GM21526 (cell line): ENCODE measurements around the gene POLR2B.
"Not testable (repeated sequence)": the region's sequence is repeated elsewhere in the genome, so short reads cannot be mapped to it uniquely, and the experiment has no call there.

ENCODE experiments used
- ATAC-seq: cut with Tn5 transposase; IDR thresholded peaks from one replicate; pipeline ENCODE4 v1.9.1; 2021; ENCODE audit warnings: moderate library complexity; ENCODE audit not compliant: unreplicated experiment, low FRiP score

The POLR2B gene

DNA sequence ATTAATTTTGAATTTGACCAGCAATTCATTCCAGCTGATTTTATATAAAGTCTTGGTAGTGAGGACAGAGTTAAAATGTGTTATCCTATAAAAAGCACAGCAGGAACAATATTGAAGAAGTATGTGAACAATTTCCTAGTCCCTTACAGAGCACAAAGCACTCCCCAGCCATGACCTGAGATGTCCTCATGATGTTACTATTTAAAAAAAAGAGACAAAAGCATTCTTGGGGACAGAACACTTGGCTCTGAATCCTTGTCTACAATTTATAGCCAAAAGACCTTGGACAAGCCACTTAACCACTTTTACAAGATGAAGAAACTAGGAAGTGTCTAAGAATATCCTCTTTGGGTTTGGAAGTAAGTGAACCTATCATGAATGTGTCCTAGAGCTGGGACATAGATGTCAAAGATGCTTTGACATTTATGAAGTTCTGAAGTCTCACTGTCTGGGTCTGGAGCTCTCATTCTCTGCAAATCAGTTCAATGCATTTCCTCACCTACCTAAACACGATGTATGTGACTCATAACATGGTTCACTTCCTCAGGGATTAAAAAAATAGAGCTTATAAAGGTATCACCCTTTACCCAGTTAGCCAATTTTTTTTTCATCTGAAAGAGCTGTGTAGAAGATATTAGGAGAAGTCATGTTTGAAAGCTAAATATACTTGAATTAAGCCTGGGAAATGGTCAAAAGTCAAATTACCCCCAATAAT lies 70.1 kb downstream of the POLR2B start:
- ATAC-seq, result no peak

DNA sequence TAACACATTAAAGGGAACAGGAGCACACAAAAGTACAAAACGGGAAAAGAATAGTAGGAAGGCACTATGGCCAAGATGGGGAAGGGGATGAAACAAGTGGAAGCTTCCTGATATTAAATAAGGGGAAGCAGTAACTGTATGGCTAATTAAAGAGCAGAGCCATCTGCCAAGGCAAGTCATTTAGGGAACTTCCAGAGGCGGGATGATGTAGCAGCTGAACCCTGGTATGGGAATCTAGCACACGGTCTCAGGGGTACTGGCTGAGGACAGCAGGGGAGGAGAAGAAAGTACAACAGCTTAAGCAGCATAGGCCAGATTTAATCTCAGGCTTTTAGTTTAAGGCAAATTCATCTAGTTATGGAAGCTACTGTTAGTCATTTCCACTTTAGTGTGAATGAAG lies 72.4 kb downstream of the POLR2B start:
- no peak for ATAC-seq

DNA sequence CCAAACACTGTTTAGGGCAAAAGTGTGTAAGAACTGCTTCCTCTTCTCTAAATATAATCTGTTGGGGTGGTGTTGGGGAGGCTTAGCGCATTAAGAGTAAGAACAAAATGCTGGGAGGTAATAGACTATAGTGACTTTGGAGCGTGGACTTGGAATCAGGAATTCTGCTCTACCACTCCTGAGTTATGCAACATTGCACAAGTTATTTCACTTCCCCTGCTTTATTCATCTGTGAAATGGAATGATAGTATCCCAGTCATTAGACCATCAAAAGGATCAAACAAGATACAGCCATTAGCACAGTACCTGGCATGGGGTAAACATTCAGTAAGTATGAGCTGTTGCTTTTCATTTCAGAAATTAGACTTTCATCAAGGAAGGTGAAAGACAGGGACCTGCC lies 72.8 kb downstream of the POLR2B start:
- ATAC-seq, result no peak

DNA sequence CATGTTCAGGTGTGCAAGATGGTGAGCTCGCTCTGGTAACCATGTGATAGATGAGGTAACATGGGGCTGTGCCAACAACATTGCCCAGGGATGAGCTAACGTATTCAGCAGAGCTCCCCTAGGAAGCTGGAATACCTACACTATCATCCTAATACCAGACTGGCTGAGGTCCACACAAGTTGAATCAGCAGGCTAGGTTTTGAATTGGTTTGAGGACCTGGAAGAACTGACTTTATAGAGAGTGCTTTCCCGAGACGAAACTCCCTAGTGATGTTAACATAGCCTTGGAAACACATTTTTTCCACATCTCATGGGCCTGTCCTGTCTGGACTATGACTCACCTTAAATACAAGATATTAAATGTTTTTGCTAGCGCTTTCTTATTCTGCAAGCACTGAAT lies 74.8 kb downstream of the POLR2B start:
- ATAC-seq, result no peak

DNA sequence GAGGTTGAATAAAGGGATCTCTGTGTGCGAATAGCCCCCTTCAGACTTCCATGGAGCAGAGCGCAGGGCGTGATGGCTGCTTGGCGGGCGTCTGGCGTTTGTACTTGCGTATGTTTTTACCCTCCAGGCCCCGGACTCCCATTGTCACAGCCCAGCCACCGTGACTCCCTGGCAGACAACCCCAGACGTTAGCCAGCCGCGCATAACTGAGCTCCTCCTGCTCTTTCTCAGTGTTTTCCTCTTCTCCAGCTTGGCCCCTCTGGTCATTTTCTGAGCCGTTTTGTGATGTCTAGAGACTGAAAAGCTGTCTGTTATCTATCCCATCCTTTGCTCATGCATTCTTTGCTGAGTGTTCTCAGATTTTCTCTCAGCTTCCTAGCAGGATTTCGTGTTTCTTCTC lies 77.2 kb downstream of the POLR2B start:
- ATAC-seq, result no peak

DNA sequence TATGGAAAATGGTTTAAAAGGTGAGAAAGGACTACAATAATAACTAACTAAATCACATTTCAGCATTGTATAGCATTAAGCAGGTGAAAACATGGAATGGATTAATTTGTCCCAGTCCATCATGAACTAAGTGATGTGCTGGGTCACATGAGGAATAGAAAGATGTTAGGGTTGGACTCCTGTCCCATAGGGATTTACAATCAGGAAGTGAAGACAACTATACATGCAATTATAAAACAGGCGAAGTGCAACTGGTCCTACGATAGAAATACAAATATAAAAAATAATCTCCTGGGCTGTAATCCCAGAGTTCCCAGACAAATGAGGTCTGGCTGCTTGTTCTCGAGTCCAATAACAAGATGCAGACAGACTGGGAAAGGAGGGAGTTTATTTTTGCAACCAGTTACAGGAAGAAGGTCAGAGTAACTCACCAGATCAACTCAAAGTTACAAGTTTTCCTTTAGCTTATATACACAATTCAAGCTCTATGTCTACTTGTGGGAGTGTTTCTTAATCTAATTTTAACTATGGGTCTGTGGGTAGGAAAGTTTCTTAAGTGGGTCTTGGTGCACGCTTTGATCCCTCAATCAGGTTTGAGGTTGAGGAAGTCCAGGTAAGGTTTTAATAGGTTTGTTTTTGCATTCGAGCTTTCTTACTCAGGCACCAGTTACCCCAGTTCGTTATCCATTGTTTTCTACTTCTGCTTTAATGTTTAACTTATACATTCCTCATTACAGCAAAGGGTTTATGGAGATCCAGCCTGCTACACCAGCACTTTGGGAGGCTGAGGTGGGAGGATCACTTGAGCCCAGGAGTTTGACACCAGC lies 81.4 kb downstream of the POLR2B start:
- no peak for ATAC-seq

DNA sequence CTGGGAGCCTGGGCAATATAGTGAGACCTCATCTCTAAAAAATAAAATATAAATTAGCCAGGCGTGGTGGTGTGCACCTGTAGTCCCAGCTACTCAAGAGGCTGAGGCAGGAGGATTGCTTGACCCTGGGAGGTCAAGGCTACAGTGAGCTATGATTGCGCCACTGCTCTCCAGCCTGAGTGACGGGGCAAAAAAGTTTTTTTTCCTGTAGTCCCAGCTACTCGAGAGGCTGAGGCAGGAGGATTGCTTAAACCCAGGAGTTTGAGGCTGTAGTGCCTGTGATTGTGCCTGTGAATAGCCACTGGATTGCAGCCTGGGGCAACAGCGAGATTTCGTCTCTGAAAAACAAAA lies 82.0 kb downstream of the POLR2B start:
- not testable (repeated sequence) for ATAC-seq

DNA sequence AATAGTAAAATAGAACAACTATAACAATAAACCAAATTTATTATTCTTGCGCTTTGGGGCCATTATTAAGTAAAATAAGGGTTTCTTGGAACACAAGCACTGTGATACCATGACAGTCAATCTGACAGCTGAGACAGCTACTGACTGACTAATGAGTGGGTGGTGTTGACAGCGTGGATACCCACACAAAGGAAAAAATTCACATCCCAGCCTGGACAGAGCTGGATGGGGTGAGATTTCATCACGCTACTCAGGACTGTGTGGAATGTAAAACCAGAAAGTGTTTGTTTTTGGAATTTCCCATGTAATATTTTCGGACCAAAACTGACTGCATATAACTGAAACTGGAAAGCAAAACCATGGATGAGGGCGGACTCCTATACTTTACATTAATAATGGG lies 82.7 kb downstream of the POLR2B start:
- ATAC-seq, result no peak

DNA sequence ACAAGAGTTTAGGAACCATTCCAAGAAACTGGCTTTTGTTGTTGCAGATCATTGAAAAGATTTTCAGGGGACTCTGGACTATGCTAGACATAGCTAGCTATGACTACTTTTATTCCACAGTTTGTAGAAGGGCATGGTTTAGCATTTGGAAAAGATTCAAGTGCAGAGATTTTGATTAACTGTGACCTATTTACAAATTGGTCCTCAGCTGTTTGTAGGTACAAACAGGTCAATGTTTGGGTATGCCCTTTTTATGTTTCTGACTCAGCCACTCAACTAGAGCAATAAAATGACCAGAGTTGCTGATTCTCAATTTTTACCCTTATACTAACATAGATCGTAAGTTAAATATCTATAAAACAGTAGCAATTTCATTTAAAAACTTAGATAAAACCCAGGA lies 84.8 kb downstream of the POLR2B start:
- ATAC-seq, result no peak

DNA sequence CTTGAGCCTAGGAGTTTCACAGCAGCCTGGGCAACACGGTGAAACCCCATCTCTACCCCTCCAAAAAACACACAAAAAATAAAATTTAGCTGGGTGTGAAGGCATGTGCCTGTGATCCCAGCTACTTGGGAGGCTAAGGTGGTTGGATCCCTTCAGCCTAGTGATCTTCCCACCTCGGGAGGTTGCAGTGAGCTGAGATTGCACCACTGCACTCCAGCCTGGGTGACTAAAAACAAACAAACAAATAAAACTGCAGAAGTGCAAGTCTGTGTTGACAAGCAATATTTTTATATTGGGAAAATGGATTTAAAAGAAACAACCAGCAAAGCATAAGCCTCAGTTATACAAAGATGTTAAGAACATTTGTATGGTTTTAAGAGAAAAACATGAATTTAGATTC lies 85.4 kb downstream of the POLR2B start:
- no peak for ATAC-seq

DNA sequence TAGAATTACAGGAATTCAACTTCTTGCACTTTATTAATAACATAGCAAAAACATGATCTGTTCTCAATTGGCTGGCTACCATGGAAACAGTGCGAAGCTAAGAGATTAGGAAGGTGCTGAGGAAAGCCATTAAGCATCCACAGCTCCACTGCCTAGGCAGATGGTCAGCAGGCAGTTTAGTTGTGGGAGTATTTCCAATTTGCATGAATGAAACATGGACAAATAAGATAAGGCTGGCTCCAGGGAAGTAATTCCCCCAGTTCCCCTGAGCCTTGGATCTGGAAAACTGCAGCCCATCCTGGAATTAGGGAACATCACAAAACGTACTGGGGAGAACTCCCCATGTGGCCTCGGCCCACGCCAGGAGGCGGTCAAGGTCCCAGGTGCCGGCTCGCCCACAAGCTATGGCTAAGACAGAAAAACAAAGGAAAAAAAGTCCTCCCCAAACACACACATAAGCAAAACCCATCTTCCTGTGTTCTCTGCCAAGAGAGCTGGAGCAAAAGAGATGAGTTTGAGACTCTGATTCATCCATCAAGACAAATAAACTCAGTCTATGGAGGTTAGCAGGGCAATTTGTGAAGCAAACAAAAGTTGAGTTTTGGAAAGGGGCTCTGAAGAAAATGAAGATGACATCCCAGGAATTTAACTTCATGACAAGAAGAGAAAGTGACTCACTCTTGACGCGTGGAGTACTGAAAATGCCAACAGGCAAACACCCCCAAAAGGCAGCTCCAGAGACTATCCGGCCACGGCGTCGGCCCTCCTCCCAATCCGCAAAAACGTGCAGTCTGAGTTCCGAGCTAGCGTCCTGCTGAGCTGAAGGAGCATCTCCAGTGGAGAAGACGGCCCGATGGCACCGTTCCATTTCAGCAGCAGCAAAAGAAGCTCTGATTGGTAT lies 86.4 kb downstream of the POLR2B start:
- no peak for ATAC-seq

DNA sequence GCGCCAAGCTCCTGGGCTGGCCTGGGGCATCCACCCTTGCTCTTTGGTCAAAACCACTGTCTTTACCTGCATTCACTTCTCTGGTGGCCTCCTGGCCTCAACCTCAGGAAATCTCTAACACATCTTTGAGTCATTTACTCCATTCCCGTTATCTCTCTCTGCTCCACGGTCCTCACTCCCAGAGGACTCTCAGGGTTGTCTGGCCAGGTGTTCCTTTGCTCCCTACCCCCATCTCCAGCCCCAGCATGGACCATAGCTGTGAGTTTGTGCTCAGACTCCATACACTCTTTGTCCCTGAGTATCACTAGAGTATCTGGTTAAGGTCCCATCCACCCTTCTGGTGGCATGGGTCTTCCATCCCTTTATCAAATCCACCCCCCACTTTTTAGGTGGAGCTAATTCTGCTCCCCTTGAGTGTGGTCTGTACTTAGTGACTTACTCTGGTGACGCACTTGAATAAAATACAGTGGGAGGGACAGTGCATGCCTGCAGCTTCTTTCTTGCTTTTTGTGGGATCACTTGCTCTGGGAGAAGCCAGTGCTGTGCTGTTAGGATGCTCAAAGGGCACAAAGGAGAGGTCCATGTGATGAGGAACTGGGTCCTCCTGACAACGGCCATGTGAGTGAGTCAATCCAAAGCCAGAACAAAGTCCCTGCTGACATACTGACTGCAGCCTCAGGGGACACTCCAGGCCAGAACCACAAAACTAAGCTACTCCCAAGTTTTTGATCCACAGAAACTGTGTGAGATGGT lies 87.2 kb downstream of the POLR2B start:
- ATAC-seq, result no peak

DNA sequence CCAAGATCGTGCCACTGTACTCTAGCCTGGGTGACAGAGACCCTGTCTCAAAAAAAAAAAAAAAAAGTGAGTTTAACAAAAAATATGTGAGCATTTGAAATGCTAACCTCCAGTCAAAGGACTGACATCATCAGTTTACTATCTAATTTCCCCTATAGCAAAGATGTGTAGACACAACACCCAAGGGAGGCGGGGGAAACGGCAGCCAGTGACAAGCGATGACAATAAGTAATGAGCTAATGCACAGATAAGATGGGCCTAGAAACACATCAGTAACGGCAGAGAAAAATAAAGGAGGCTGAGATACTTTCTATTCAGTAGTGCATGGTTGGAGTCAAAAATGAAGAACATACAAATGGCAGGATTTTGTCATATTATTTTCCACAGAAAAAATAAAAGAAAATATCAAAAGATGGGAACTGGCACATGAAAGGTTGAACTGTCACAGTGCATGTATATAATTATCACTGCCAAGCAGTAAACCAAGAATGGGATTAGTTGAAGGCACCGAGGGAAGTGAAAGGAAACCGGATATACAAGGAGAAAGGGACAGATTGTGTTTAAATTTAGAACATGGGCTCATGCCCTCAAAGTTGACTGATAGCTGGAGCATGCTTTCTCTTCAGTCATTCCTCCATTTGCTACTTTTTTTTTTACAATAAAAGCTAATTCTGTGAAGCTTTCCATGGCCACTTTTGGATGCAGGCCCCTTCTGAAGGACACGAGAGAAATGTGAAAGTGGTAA lies 89.7 kb downstream of the POLR2B start:
- no peak for ATAC-seq

DNA sequence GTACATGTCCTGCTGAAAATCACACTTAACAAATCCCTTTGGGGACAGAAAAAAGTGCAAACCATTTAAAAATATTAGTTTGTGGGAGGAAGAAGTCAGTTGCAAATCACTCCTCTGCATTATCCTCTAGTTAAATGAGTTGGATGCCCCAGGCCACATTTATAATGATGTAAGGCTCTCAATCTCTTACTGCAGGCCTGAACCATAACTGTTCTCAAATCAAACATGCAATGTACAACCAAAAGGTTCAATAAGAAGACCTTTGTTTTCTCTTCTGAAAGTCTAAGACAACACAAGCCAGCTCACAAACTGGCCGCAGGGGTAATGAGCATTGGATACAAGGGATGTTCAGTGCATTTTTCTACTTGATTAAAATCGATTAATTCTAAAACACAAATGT lies 91.8 kb downstream of the POLR2B start:
- no peak for ATAC-seq

DNA sequence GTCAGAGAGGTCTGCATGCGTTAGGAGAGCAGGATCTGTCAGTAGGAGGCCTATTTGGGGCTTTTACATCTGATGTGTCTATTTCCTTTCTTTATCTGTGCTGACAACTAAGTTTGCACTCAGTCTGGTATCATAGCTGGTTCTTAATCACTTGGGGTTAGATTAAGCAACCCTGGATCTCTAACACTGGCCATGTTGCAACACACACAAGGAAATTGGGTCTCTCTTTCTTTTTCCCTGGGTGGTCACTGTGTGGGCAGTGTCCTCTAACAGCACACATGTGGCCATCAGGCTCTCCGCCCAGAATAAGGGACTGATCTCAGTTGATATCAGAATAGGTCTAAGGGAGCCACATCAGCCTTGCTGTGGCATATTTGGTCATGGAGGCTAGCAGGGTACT lies 92.6 kb downstream of the POLR2B start:
- ATAC-seq, result no peak

DNA sequence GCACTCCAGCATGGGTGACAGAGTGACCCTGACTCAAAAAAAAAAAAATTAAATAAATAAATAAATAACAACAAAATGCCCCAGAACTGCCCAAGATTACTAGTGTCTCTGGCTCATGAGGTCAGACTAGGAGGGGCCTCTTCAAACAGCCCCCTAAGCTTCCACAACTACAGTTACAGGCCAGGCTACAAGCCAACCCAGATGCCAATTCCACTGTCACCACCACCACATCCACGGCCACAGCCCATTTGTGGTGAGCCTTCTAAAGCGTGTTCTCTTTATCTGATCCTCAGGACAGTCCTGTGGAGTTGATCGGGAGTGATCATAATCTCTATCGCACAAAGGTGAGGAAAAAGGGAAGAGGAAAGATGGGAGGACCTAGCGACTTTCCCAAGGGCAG lies 94.9 kb downstream of the POLR2B start:
- ATAC-seq, result no peak

DNA sequence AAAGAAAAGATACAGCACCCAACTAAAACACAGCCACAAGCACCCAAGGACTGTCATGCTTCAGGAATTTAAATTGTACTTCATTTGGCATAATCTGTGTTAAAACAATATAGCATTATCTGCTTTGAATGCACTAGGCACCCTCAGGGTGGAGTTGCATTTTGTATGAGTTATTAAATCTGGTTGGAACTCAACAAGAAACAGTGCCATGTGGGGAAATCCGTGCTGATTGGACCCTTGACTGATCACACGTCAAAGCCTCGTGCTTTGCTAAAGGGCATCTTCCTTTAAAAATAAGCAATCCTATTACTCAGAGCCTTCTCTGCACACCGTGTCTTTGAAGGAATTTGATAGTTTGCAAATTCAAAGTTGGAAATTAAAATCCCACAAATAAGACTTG lies 96.0 kb downstream of the POLR2B start:
- ATAC-seq, result no peak

DNA sequence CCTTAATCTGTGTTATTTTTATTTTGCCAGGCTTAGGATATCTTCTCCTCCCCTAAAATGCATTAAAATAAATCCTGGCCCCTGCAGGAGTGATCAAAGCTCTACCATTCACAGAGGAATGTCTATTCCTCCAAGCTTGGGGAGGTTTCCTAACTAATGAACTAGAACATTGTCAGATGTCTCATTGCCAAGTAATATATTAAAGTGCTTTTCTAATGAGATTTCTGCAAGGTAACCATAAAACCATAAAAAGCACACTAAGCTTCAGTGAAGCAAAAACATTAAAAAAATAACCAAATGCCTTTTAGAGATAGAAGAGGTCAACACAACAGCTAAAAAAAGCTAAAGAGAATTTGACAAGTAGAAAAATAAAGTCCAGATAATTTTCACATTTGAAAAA lies 96.7 kb downstream of the POLR2B start:
- no peak for ATAC-seq

DNA sequence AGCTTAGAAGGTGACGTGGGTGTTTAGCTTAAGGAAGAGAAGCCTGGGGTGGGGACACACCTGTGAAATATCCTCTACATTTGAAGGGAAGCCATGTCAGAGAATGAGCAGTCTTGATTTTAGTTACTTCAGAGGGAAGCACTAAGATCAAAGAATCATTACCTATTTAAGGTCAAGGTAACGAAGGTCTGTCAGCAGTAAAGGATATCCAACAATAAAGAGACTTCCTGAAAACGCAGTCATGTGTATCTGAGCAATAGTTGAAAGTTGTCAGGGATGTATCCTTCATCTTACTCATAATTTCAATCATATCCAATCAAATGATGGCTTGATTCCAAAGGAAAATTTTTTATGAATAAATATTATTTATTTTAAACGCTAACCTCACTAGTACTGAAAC lies 98.0 kb downstream of the POLR2B start:
- no peak for ATAC-seq
